Pulmonary artery endothelial cell (primary cell): ENCODE data around the gene CFAP61. TPM values are rescaled to one million over a fixed set of nuclear protein-coding genes. Genes with fewer than 3 reads are reported as not detected.
"Not testable (repeated sequence)": the region's sequence is repeated elsewhere in the genome, so short reads cannot be mapped to it uniquely, and the experiment has no call there.

Experiments
- DNase-seq: peaks from one replicate; pipeline ENCODE4 v3.0.0-alpha.2; 2011; ENCODE audit warnings: low read depth, low spot score
- total RNA-seq: library from RNA; depleted of rRNA; stranded (reverse); fragments of >200 nt; gene quantifications from 2 replicates; pipeline ENCODE4 v1.2.3, GENCODE V29; 2014

The CFAP61 gene
- total RNA-seq, 1 donor from 2014 or later, result not detected

DNA sequence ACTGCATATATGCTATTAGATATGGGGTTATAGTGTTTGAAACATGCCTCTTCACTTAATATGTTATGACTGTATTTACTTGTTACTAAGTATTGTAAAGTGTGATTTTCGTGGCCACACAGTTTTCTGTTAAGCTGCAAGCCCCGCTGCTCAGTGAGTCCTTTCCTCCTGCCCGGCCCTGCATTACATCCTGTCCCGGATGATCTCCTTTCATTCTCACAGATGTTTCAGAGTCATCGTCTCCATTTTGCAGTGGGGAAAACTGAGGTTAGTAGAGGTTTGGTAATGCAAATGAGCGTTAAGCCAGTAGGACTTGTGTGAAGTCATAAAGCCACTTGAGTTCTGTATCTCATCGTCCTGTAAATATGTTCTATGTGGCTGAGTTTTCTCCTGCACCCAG, 155.5 kb downstream of the CFAP61 start:
- DNase-seq, result no peak

DNA sequence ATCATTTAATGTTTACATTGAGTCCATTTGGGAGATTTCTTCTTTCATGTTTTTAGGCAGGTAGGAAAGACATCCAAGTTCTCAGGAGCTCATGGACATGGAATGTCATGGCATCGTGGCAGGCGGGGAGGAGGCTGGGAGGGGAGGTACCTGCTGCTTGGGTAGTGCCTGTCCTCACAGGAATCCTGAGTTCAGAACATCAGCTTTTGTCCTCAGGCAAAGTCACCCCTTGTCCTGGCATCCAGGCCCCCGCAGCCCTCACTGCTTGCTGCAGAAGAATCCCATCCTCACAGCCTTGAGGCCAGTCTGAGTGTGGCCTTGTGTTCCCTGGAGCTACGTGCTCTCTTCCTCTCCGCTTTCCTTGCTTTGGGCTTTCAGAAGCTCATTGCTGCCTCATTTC, 157.4 kb downstream of the CFAP61 start:
- DNase-seq, result no peak

- DNase-seq, result no peak
Observed at GRCh38 chr20:20210327-20210726, 158.0 kb downstream of the CFAP61 start.

DNA sequence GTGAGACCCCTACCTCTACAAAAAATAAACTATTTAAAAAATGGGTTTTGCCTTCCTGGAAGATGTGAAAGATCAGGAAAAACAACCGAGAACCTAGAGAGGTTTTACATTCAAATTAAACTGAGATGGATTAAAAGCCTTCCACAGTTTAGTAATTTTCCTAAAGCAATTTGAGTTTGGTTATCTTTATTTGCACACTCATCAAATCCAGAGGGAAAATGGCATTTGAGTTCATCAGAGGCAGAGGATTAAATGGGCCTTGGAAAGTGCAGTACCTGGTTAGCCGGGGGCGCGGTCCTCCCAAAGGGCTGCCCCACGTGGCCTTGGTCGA, 158.6 kb downstream of the CFAP61 start:
- no peak for DNase-seq

- no peak for DNase-seq
Observed at GRCh38 chr20:20211274-20211987, 159.1 kb downstream of the CFAP61 start.

- DNase-seq, result no peak
Observed at GRCh38 chr20:20211988-20212518, 159.7 kb downstream of the CFAP61 start.

DNA sequence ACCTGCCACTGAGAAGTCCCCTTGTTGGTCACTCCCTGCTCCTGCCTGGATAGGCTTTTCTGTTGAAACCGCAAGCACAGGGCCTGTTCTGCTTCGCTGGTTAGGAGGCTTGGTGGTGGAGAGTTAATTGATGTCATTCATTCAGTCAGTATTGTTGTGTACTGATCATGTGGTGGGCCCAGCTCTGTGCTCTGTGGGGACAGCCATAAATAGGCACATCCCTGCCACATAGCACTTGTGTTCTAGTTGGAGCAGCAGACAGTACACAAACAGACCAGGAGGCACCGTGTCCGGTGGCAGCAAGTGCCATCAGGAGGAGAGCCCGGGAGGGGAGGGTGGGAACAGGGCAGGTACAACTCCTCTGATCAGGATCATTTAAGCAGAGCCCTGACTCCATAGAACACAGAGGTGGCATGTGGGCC, 160.4 kb downstream of the CFAP61 start:
- DNase-seq, result no peak

DNA sequence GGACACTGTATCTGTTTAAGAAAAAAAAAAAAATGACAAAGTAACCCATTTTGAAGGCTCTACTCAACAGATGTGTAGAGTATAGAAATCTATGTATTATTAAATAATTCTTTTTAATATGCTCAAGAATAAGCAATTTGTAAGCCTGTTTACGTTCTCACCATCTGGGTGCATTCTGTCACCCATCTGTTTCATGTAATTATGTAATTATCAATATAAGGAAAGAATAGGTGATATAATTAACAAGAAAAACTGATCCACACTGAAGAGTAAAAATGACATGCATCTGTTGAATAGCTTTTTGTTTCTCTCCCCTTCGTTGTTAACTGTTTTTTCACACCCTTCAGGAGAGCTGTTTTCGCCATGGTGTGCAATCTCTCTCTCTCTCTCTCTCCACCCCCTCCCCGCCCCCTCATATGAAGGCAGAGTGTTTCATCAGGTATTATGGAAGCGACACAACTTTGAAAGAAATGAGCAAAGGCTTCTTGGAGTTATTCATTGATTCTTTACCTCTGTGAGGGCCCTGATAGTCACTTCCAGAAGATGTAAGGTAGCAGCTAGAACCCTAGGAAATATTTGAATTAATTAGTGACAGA, 161.3 kb downstream of the CFAP61 start:
- DNase-seq, result no peak

GRCh38 chr20:20214757-20215275, 162.5 kb downstream of the CFAP61 start:
- DNase-seq, result no peak

DNA sequence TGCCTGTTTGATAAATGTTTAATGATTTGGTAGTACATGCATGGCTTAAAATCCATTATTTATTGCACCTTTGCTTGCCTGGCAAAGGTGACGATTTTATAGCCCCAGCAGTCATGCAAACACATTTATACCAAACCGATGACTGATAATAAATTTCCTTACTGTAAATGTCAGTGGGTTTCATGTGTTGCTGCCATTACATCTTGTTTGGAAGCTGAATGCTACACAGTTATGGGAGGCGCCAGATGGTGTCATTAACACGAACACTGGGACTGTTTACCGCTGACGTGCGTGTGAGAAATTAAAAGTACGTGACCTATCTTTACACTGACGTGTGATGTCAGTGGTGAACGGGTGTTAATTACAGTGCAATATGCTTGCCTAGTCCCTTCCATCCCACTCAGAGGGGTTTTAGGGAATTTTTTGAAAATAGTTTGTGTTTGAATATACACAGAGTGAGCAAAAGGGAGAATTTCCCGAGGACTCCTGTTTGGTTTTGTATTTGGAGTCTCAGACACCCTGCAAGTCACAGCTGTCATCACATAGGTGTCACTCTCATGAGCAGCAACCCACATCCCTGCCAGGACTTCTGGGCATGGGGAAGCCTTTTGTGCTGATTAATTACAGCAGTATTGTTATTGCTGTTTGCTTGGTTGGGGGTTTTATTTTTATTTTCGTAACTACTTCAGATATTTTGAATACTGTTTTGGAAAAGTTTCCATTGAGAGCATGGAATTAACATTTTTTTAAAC, 163.8 kb downstream of the CFAP61 start:
- no peak for DNase-seq

DNA sequence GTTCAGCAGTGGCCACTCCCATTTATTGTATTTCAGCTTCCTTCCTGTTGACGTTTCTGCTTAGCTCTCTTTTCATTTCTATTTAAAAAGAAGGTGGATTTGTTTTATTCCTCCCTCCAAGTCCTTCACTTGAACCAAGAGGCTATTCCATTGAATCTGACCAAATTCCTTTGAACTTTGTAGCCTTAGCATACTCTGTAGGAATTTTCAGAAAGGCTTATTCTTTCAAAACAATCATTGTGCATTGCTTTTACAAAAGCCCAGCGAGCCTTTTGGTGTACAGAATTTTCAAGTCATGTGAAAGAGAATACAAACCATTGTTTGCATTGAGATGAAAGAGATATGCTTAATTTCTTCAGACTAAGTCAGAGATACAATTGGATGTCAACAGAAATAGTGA, 164.6 kb downstream of the CFAP61 start:
- no peak for DNase-seq

- DNase-seq, result no peak
Observed at GRCh38 chr20:20217621-20218020, 165.3 kb downstream of the CFAP61 start.

- not testable (repeated sequence) for DNase-seq
Observed at GRCh38 chr20:20218106-20218505, 165.8 kb downstream of the CFAP61 start.

GRCh38 chr20:20219016-20219415, 166.7 kb downstream of the CFAP61 start:
- DNase-seq, result no peak

DNA sequence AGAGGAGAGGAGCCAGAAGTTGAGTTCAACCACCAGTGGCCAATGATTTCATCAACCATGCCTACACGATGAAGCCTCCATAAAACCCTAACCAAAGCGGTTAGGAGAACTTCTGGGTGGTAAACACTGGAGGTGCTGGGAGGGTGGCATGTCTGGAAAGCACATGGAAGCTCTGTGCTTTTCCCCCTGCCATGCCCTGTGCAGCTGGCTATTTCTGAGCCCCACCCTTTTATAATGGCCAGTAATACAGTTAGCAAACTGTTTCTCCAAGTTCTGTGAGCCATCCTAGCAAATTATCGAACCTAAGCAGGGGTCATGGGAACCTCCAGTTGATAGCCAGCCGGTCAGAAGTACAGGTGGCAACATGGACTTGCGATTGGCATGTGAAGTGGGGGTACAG, 167.8 kb downstream of the CFAP61 start:
- no peak for DNase-seq

- DNase-seq, result no peak
Observed at GRCh38 chr20:20223981-20224380, 171.6 kb downstream of the CFAP61 start.

DNA sequence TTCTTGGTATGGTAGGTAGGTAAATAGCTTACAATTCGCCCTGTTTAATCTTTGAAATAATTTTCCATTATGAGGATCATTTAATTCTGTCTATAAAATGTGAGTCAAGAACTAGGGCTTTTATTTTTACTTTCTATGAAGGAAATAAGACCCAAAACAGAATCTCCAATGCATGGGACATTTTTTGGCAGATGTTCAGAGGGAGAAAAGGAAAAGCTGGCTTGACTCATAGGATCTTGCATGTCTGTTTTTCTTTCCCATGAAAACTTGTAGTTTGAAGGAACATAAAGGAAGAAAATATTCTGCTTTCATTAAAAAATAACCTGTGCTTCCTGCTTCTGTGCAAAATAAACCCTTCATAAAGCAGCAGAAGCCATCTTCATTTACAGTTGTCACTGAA, 172.5 kb downstream of the CFAP61 start:
- no peak for DNase-seq

DNA sequence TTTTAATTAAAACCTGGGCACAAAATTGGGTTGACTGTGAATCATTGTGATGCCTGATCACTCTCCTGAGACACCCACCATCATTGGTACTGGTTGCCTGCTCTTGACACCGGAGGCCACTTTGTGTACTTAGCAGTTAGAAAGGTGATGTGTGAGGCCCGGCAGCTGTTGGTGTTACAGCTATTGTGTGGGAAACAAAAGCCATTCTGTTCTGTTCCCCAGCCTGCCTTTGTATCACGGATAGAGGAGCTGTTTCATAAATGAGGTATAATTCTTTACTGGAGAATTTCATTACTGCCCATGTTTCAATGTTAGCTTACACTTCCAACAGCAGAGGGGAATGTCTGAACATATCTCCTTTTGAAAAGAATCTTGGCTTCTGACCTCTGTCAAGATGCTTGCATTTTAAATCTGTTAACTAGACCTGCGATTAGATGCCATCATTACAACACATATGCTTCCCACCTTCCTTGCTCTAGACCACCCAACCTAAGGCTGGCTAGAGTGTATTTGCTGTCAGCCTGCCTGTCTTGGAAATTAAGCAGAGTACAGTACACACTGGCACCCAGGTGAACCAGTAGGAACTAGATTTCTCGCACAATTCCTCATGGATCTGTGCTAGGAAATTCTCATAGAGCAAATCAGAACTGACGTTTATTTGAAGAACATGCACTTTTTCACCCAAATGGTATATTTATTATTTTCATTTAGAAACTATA, 173.2 kb downstream of the CFAP61 start:
- DNase-seq, result no peak

DNA sequence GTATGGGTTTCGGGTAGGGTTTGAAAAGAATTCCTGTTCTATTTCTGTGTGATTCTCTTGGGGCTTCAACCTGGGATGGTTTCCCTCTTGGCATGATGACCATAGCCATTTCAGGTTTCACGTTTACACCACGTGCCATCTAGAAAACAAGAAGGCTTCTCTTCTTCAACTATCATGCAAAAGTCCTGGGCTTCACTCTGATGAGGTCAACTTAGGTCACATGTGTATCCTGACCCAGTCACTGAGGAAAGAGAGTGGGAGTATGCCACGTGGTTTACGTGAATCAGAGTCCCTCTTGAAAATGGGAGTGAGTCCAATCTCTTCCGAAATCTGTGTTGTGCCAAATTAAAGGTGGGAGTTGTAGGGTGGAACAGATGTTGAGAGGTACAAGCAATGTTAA, 174.2 kb downstream of the CFAP61 start:
- no peak for DNase-seq

DNA sequence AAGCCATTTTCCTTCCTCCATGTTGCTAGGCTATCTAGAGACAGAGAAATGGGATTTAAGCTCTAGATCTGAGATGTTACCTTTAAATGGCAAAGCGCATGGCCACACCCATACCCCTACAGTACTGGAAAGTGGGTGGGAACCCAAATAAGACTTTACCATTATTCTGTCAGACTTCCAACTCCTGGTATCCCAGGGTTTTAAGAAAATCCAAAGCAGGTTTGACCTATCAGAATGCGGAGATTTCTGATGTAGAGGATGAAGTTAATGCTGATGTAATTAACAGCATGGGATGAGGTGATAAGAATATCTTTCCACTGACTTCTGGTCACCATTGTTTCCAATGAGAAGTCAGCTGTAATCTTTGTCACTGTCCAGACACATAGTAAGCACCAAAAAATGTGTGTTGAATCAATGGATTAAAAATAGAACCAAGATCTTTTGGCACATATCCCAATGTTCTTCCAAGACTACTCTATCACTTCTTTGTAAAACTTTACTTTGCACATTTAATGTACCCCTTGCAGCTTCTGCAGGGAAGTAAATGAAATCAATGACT, 174.8 kb downstream of the CFAP61 start:
- DNase-seq, result no peak

GRCh38 chr20:20228351-20228750, 176.0 kb downstream of the CFAP61 start:
- DNase-seq, result no peak
